ENCODE measurements around the gene CC2D2A. TPM values are rescaled to one million over a fixed set of nuclear protein-coding genes. Genes with fewer than 3 reads are reported as not detected.

Gene CC2D2A
- total and polyA plus RNA-seq, 9 of the 15 experiments (the other 6 are each of a cell fraction or from before 2014, with no cell fraction given), result 0.36 to 2.5 (median 1.6) TPM

- Histone ChIP-seq H3K9me3 (replicated peaks; ENCODE audit: control insufficient read depth, insufficient read depth, low read depth, low read length) (no peaks in the 10 kb centered on the region), H3K27me3 (ENCODE audit: control insufficient read depth in 2 of 2, insufficient read depth in 2 of 2, low read length in 2 of 2) (no peaks in the 10 kb centered on the region), H3K4me2 (ENCODE audit: insufficient read depth, low read length) (no peak overlapping the region), H3K4me1 (replicated peaks in 1 of 2; ENCODE audit: control insufficient read depth in 2 of 2, insufficient read depth in 2 of 2, low read length in 2 of 2) (peaks cover 5 to 14% of the 10 kb centered on the region in 2 experiments; a peak in 3 of 5 replicates), H3K79me2 (ENCODE audit: control insufficient read depth, insufficient read depth, low read length) (no peaks in the 10 kb centered on the region), H3K36me3 (ENCODE audit: control insufficient read depth, insufficient read depth, low read length) (no peaks in the 10 kb centered on the region), H3K27ac (ENCODE audit: extremely low read depth, low read depth, low read length) (no peak overlapping the region), H3K9me1 (ENCODE audit: control insufficient read depth, insufficient read depth, low read length) (no peaks in the 10 kb centered on the region), H4K20me1 (replicated peaks; ENCODE audit: control insufficient read depth, insufficient read depth, low read length) (no peaks in the 10 kb centered on the region), H3K9ac (ENCODE audit: insufficient read depth in 1 of 2, low read depth in 2 of 2, low read length in 2 of 2) (no peak overlapping the region), H3K4me3 (no peak overlapping the region), H2AFZ (ENCODE audit: low read depth, low read length) (no peak overlapping the region)
- in situ Hi-C loops (cut with MboI), result no loop called here
- POLR2A ChIA-PET, result no interaction called here
- ATAC-seq (no peak), DNase-seq (ENCODE audit: extremely low read depth in 1 of 4, low spot score in 3 of 4) (no peak), FAIRE-seq (no peak)
- WGBS (ENCODE audit: insufficient coverage, low coverage, missing lambda C conversion rate), result 54% methylated on average over 6 of the region's 6 CpGs
- no TSS peak for BruUV-seq (replicated peaks)
- CTCF ChIA-PET (ENCODE audit: low intra/inter-chr PET ratio), result no interaction called here
- intact Hi-C loops (cut with micrococcal nuclease), result no loop called here
- no peak for TF ChIP-seq ZNF121 (CRISPR knock-in tag; conservative IDR thresholded peaks at IDR 0.05)
- no peak for TF ChIP-seq HDGF (IDR thresholded peaks at IDR 0.05)
- TF ChIP-seq PCBP2 (IDR thresholded peaks at IDR 0.05; ENCODE audit: low read depth, low read length, poor library complexity, severe bottlenecking), result no peak
- no peak for TF ChIP-seq BCL6 (CRISPR knock-in tag; IDR thresholded peaks at IDR 0.05)
- TF ChIP-seq FIP1L1 (IDR thresholded peaks at IDR 0.05; ENCODE audit: low read depth, low read length, poor library complexity, severe bottlenecking), result no peak
- TF ChIP-seq ZC3H11A (IDR thresholded peaks at IDR 0.05; ENCODE audit: low read depth, low read length), result no peak
- TF ChIP-seq PHF20 (IDR thresholded peaks at IDR 0.05; ENCODE audit: partially characterized antibody), result no peak
- TF ChIP-seq ZNF717 (CRISPR knock-in tag; IDR thresholded peaks at IDR 0.05), result no peak
- TF ChIP-seq POLR2G (IDR thresholded peaks at IDR 0.05; ENCODE audit: low read depth, low read length), result no peak
- no peak for TF ChIP-seq RFX7 (CRISPR knock-in tag; IDR thresholded peaks at IDR 0.05)
- TF ChIP-seq ZNF232 (CRISPR knock-in tag; IDR thresholded peaks at IDR 0.05), result no peak
- TF ChIP-seq NONO (IDR thresholded peaks at IDR 0.05; ENCODE audit: low read depth in 2 of 2, low read length in 1 of 2), result no peak
- no peak for TF ChIP-seq ATF7 (IDR thresholded peaks at IDR 0.05)
- TF ChIP-seq MYBL2 (IDR thresholded peaks at IDR 0.05; ENCODE audit: low read depth), result no peak
- TF ChIP-seq MYBL2 (CRISPR knock-in tag; IDR thresholded peaks at IDR 0.05; ENCODE audit: borderline replicate concordance), result no peak
- TF ChIP-seq, protein P1, sequence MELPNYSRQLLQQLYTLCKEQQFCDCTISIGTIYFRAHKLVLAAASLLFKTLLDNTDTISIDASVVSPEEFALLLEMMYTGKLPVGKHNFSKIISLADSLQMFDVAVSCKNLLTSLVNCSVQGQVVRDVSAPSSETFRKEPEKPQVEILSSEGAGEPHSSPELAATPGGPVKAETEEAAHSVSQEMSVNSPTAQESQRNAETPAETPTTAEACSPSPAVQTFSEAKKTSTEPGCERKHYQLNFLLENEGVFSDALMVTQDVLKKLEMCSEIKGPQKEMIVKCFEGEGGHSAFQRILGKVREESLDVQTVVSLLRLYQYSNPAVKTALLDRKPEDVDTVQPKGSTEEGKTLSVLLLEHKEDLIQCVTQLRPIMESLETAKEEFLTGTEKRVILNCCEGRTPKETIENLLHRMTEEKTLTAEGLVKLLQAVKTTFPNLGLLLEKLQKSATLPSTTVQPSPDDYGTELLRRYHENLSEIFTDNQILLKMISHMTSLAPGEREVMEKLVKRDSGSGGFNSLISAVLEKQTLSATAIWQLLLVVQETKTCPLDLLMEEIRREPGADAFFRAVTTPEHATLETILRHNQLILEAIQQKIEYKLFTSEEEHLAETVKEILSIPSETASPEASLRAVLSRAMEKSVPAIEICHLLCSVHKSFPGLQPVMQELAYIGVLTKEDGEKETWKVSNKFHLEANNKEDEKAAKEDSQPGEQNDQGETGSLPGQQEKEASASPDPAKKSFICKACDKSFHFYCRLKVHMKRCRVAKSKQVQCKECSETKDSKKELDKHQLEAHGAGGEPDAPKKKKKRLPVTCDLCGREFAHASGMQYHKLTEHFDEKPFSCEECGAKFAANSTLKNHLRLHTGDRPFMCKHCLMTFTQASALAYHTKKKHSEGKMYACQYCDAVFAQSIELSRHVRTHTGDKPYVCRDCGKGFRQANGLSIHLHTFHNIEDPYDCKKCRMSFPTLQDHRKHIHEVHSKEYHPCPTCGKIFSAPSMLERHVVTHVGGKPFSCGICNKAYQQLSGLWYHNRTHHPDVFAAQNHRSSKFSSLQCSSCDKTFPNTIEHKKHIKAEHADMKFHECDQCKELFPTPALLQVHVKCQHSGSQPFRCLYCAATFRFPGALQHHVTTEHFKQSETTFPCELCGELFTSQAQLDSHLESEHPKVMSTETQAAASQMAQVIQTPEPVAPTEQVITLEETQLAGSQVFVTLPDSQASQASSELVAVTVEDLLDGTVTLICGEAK (IDR thresholded peaks at IDR 0.05), result no peak
- TF ChIP-seq, protein P1 (CRISPR knock-in tag; IDR thresholded peaks at IDR 0.05), result no peak
- TF ChIP-seq ZNF785 (CRISPR knock-in tag; IDR thresholded peaks at IDR 0.05), result no peak
Observed at GRCh38 chr4:15535599-15535998, 65.9 kb downstream of the CC2D2A start.

Data from K562 (cell line).